GM19468 (cell line): ENCODE results near the gene TTLL8.
"Not testable (repeated sequence)": the region's sequence is repeated elsewhere in the genome, so short reads cannot be mapped to it uniquely, and the experiment has no call there.

Experiments
- ATAC-seq: cut with Tn5 transposase; IDR thresholded peaks from one replicate; pipeline ENCODE4 v1.9.1; 2021; ENCODE audit warnings: mild to moderate bottlenecking, moderate library complexity, moderate number of reproducible peaks; ENCODE audit not compliant: unreplicated experiment; ENCODE audit errors: extremely low read depth

The TTLL8 gene

GRCh38 chr22:50058061-50058905 is at the start of gene TTLL8:
Gene TTLL8 (minus strand): TSS chr22:50058298.
- no peak for ATAC-seq

GRCh38 chr22:50107529-50107928 is 49.4 kb upstream of the TTLL8 start:
- no peak for ATAC-seq

DNA sequence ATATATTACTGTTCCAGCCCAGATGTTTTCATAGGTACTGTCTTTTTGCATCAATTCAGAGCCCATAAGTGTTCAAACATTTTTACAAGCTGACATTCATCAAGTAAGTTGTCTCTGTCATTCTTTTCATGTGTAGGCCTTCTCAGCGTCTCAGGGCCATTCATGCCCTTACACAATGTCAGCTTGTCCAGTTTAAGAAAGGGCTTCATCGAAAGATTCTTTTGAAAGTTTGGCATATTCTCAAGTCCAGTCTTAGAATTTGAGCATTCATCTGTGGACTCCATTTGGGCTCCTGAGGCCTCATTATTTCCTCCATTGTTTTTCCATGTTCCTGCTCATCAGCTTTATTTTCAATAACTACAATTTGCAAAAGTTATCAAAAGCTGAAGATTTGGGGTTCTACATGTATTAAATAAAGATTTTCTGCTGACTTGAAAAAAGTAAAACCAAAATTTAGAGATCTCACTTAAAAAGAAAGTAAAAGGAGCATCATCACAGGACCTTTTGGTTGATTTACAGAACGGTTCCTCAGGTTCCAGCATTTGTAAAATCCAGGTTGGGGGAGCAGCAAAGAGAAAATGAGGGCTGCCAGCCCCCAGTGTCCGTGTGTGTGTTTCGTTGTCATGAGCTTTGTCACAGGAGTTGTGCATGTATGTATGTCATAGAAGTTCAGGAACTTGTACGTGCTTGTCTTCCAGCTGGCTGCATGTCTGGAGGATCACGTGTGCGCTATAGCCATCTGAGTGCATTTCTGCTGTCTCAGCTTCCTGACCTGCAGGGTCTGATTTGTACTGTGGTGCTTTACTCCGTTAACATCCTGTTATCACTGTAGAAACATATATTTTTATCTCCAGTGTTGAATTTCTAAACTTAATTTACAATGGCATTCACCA is 47.4 kb upstream of the TTLL8 start:
- ATAC-seq: no peak

- no peak for ATAC-seq
Observed at GRCh38 chr22:50104141-50104544, 46.0 kb upstream of the TTLL8 start.

DNA sequence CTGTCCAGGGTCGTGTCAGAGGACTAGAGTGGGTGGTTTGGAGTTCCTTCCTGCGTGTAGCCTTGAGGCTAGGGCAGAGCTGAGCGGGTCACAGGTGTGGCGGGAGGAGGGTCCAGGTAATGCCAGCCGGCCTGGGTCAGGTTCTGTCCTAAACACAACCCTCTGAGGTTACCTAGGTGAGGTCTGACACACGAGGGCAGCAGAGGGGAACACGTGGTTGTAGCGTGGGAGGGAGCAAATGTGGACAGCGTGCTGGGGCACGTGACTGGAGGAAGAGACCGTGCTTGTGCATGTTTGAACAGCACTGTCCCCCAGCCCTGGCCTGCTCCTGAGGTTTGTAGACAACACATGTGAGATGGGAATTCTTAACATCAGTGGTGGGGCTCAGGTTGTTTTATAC is 44.8 kb upstream of the TTLL8 start:
- no peak for ATAC-seq

- no peak for ATAC-seq
Observed at GRCh38 chr22:50101870-50102565, 43.9 kb upstream of the TTLL8 start.

DNA sequence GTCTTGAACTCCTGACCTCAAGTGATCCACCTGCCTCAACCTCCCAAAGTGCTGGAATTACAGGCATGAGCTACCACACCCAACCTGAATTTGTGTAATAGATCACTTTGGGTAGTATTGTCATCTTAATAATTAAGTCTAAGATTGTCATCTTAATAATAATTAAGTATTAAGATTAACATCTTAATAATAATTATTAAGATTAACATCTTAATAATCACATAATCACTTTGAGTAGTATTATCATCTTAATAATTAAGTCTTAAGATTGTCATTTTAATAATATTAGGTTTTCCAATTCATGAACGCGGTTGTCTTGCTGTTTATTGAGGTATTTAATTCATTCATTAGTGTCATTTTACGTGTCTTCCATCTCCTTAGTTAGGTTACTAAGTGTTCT is 40.0 kb upstream of the TTLL8 start:
- no peak for ATAC-seq

- no peak for ATAC-seq
Observed at GRCh38 chr22:50092342-50092741, 34.2 kb upstream of the TTLL8 start.

DNA sequence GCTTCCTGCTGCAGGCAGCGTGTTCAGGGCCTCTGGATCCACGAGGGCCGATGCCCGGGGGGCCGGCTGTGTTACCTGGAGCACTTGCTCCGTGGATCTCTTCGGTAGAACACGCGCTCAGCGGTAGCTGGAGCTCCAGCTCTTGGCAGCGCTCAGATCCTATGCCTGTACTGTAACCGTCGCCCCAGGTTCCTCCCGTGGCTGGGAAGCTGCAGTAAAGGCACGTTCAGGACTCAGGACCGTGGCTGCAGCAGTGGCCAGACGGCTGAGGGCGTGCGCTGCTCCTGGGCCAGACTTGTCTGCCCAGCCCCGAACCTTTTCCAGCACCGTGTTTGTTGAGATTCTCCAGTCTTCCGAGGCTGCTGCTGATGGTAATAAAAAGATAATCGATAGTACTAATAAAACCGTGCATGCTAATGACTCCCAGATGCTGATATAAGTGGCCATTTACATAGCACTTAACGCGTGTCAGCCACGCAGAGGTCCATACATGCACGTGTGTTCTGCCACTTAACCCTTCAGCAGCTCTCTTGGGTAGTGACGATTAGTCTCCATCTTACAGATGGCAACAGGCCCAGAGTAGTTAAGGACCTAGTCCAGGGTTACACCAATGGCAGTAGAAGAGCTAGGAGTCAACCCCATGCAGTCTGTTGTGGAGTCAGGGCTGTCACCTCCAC is 33.1 kb upstream of the TTLL8 start:
- ATAC-seq: no peak

DNA sequence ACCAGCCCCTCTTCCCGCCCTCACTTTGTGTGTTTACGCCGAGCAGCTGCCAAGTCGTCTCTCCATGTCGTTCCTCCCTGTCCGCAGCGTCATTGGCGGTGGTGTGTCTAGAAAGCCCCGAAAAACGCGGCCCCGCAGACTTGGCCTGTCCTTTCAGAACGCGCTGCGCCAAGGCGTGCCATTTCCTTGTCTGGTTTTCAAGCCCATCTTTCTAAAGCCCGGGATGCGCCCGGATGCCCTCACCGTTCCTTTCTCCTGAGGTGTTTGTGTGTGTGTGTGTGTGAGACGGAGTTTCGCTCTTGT is 32.3 kb upstream of the TTLL8 start:
- ATAC-seq: no peak

DNA sequence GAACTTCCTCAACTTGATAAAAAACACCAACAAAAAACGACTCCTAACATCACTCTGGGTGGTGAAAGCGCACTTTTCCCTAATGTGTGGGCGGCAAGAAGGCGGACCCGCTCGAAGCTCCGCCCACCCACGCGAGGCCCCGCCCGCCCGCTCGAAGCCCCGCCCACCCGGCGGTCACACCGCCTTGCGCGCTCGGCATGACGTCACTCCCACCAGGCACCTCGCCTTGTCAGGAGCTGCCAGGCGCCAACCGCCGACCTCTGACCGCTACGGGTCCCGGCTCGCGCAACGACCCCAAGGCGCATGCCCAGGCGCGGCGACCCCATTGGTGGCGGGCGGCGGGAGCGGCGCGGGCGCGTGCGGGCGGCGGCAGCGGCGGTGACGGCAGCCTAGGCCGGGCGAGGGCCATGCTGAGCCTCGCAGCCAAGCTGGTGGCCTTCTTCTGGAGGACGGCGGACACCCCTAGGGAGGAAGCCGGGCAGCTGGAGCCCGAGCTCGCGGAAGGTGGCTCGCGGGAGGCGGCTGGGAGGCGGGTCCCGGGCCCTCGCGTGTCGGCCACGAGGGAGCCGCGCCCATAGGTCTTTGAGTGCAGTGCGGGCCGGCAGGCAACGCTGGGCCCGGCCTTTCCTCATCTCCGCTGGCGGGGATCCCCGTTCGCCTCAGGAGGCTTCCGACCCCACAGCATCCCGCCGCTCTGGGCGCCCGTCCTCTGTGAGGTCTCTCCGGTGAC is 31.7 kb upstream of the TTLL8 start, which contains the start of gene MOV10L1:
MOV10L1 (plus strand) TSS at position 325 of the 730 bp plus-strand sequence; CDS start at position 408, 83 bp downstream.
- no peak for ATAC-seq

- no peak for ATAC-seq
Observed at GRCh38 chr22:50089231-50089630, 31.1 kb upstream of the TTLL8 start.

DNA sequence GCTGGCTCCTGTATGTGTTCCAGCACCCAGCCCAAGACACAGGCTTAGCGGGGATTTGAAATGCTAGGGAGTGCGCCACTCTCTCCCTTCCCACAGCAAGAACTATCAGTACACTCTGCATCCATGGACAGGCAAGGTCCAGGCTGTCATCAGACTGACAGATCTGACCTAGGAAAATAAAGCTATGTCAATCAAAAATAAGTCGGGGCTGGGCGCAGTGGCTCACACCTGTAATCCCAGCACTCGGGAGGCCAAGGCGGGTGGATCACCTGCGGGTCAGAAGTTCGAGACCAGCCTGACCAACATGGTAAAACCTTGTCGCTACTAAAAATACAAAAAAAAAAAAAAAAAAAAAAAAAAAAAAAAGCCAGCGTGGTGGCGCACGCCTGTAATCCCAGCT is 30.0 kb upstream of the TTLL8 start:
- no peak for ATAC-seq

GRCh38 chr22:50087646-50088045 is 29.5 kb upstream of the TTLL8 start:
- ATAC-seq: no peak

DNA sequence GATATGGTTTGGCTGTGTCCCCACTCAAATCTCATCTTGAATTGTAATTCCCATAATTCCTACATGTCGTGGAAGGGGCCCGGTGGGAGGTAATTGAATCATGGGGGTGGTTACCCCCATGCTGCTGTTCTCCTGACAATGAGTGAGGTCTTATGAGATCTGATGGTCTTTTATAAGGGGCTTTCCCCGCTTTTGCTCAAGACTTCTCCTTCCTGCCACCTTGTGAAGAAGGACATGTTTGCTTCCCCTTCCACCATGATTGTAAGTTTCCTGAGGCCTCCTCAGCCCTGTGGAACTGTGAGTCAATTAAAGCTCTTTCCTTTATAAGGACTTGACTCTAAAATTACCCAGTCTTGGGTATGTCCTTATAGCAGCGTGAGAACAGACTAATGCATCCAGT is 28.9 kb upstream of the TTLL8 start:
- ATAC-seq: not testable (repeated sequence)

- ATAC-seq: no peak
Observed at GRCh38 chr22:50086526-50086925, 28.4 kb upstream of the TTLL8 start.

DNA sequence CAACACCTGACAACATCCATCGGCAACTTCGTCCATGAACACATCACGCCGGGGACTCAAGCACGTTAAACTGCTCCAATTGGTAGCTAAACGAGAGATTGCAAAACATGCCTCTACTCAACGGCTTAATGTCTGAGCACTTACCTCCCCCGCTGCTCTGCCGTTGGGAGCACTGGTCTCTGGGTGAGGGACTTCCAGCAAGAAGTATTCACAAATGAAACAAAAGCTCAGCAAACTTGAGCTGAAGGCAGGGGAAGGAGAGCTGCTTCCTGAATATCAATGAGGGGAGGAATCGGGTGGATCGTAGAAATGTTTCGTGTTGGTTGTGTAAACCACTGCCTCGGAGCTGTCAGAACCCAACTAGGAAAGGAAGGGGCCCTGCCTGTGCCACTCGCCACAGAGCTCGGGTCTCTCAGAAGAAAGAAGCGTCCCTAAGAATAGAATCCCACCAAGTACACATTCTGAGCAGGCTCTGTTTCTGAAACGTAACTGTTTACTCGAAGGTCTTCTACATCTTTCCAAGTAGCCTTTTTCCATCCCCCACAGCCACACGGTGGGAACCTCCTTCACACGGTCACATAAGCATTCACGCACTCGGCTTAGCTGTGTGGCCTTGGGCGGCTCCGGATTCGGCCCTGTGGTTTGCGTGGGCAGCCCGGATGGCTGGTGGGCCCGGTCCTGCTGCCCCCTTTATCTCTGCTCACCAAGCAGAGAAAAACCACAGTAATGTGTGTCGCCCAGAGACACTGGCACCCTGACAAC is 27.3 kb upstream of the TTLL8 start, which contains the start of gene MLC1:
MLC1 (minus strand) TSS at position 216 of the 762 bp plus-strand sequence. CDS start 524 bp downstream, outside the sequence.
- no peak for ATAC-seq

DNA sequence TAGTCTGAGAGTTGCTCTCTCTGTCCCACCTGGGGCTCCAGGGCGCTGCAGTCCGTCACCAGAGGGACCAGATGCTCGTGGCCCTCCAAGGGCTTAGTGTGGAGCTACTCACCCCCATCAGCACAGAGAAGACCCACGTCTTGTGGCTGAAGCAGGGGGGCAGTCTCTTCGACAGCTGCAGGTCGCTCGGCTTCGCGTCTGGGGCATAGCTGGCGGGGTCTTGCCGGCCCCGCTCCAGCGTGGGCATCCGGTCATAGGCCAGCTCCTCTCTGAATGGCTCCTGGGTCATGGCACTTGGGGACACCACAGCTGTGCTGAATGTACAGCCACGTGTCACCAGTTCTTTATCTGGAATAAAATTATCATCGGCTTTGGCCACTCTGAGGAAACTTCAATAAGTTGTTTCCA is 26.5 kb upstream of the TTLL8 start:
- no peak for ATAC-seq

- no peak for ATAC-seq
Observed at GRCh38 chr22:50084080-50084477, 26.0 kb upstream of the TTLL8 start.
